ENCODE results near the gene SERINC5. TPM values are rescaled to one million over a fixed set of nuclear protein-coding genes. Genes with fewer than 3 reads are reported as not detected.
"Not testable (repeated sequence)": the region's sequence is repeated elsewhere in the genome, so short reads cannot be mapped to it uniquely, and the experiment has no call there.

Gene SERINC5
- total RNA-seq, 1 donor from 2014 or later, result 23.7 TPM

- DNase-seq (ENCODE audit: low read depth), result no peak
Observed at GRCh38 chr5:80198399-80198798, 57.4 kb downstream of the SERINC5 start.

GRCh38 chr5:80195837-80196400 lies 59.9 kb downstream of the SERINC5 start:
- peak; percentile 51 for DNase-seq (ENCODE audit: low read depth)

DNA sequence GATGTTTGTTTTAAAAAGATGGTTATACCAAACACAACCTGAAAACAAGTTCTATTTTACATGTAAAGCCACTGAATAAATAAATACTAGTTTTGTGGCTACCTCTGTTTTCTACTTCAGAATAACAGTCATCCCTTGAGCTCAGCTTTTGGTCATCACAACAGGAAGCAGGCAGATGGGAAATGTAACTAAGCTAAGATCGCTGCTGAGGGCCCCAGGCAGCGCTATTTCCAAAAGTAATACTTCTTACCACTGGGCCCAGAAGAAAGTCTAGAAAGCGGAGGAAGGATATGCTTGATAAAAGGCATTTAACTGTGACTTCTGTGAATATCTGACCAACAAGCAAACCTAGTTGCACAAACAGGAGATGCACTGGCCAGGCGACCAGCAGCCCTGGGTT lies 61.4 kb downstream of the SERINC5 start:
- no peak for DNase-seq (ENCODE audit: low read depth)

DNA sequence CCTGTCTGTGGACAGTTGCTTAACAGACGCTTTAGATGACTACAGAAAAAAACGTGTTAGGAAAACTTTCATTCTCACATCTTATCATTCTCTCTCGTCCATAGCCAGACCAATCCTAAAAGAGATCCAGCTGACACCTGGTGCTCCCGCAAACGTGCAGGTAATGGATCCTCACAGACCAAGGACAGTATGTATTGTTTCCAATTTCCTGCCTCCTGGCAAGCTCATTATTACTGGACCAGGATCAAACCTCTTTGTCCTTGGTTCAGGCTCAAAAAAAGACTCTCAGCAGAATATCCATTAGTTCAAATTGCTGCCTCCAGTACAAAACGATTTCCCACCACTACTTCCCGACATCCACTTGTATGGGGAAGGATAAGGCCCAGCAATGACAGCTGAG lies 62.4 kb downstream of the SERINC5 start:
- no peak for DNase-seq (ENCODE audit: low read depth)

- no peak for DNase-seq (ENCODE audit: low read depth)
Observed at GRCh38 chr5:80192507-80193241, 63.2 kb downstream of the SERINC5 start.

GRCh38 chr5:80191991-80192398 lies 63.9 kb downstream of the SERINC5 start:
- no peak for DNase-seq (ENCODE audit: low read depth)

GRCh38 chr5:80191397-80191796 lies 64.5 kb downstream of the SERINC5 start:
- no peak for DNase-seq (ENCODE audit: low read depth)

DNA sequence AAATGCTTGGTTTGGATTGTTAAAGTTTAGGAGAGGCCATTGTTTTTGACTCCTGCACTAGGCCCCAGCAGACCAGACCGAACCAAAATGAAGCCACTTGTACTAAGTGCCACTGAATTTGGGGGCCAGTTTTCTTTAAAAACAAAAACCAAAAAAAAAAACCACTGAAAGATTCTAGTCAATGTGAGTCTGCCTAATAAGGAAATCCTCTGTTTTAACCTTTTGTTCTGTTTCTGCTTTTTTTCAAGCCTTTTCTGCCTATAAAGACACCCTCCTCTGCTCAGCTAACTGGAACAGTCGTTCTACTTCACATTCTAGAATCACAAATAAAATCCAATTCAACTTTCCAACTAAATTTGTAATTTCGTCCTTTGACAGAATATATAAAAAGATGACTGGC lies 64.9 kb downstream of the SERINC5 start:
- DNase-seq (ENCODE audit: low read depth), result no peak

GRCh38 chr5:80189701-80190100 lies 66.1 kb downstream of the SERINC5 start:
- no peak for DNase-seq (ENCODE audit: low read depth)

- no peak for DNase-seq (ENCODE audit: low read depth)
Observed at GRCh38 chr5:80189201-80189600, 66.6 kb downstream of the SERINC5 start.

DNA sequence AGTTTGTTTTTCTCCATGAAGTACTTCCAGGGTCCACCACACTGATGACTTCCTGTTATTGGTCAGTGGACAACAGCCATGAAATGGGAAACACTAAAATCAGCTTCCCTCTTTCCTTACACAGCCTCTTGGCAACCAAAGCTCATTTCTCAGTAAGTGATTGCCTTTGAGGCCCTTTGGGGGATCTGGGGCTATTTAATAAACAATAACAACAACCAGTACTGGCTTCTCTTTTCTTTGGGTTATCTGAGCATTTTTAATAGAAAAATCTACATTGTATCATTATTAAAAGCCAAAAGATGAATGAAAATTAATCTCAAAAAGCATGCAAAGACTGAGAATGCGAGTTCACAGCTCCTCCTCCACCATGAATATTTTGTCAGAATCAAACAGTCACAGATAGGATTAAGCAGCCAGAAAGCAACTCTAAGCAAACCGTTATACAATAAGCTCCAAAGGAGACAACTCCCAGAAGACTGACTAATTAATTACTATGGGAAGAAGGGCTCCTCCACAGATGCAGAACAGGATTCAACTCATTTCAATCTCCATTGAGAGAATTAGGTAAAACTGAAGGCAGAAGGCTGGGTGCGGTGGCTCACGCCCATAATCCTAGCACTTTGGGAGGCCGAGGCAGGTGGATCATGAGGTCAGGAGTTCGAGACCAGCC lies 68.3 kb downstream of the SERINC5 start:
- DNase-seq (ENCODE audit: low read depth), result no peak

- not testable (repeated sequence) for DNase-seq (ENCODE audit: low read depth)
Observed at GRCh38 chr5:80185535-80185934, 70.3 kb downstream of the SERINC5 start.

DNA sequence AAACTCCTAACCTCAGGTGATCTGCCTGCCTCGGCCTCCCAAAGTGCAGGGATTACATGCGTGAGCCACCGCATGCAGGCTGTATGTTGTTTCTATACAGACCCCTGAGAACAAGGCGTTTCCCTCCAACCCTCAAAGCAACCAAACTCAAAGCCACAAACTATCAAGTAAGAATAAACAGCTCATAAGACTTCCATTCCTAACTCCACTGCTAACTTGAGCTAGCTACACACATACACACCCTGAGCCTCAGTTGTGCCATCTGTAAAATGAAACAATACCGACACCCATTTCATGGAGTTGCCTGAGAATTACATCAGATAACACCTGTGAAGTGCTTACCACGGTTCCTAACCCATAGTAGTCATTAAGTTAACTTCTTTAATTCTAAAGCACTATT lies 70.8 kb downstream of the SERINC5 start:
- DNase-seq (ENCODE audit: low read depth), result no peak

GRCh38 chr5:80184235-80185023 lies 71.4 kb downstream of the SERINC5 start:
- DNase-seq (ENCODE audit: low read depth), result peak; percentile 51

DNA sequence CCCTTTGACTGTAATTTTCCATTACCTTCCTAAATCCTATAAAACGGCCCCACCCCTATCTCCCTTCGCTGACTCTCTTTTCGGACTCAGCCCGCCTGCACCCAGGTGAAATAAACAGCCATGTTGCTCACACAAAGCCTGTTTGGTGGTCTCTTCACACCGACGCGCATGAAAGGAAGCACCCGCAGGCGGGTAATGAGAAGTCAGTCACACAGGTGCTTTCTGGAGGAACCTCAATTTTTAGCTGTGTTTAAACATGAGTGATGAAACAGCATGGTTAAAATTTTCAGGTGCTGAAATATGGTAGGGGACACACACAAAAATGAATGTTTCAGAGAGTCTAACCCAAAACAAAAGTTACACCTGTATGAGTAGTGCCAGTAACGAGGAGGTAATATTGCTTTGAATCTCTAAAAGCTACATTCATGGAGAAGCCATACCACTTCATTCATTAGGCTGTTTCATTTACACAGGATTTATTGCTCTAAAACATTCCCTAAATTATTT lies 72.1 kb downstream of the SERINC5 start:
- not testable (repeated sequence) for DNase-seq (ENCODE audit: low read depth)

DNA sequence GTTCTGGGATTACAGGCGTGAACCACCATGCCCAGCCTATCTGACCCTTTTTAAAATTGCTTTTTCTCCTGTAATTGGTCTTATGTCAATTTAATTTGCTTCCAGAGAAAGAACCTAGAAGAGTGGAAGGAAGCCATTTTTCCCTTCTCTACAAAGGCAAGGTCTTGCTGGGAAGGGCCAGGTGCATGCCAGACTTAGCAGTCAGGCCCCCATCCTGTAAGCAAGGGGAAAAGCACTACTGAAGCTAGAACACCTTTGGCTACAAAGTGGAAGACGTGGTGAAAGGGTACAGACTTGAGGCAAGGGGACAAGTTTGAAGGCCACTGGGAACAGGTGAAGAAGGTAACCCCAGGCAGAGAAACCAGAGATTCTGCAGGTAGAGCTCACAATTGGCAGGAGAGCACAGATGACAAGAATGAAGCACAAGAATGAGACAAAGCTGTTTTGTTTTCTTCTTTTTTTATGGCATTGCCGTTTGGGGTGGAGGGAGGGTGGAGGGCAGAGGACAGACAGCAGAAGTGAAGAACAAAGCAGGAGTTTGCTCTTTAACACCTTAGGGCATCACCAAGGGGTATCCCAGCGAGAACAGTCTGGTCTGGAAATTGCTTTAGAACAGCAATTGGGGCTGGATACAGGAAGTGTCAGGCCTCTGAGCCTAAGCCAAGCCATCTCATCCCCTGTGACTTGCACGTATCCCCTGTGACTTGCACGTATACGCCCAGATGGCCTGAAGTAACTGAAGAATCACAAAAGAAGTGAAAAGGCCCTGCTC lies 72.9 kb downstream of the SERINC5 start:
- no peak for DNase-seq (ENCODE audit: low read depth)

DNA sequence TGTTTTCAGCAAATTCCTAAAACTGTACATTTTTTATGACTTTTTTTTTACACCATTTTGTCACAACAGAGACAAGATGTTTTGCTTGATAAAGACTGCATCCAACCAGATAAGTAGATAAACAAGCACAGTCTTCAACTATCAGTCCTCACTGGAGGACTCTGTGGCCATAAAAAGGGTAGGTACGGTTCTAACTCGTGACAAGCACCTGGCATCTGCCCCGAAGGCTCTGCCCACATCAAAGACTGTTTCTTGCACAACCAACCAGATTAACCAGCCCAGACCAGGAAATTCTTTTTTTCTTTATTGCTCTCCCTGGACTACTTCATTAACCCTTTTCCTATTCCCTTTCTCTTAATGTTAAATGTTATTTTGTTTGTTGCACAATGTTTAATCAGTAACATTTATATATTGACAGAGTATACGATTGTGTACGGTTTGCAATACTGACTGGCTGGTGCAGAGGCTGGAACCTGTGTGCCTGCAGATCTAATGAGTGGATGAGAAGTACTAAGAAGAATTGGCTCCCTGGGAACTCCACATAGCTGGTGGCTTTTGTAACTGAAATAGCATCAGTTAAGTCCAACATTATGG lies 74.1 kb downstream of the SERINC5 start:
- peak; percentile 98 for DNase-seq (ENCODE audit: low read depth)

GRCh38 chr5:80177236-80177635 lies 78.6 kb downstream of the SERINC5 start:
- DNase-seq (ENCODE audit: low read depth), result no peak

DNA sequence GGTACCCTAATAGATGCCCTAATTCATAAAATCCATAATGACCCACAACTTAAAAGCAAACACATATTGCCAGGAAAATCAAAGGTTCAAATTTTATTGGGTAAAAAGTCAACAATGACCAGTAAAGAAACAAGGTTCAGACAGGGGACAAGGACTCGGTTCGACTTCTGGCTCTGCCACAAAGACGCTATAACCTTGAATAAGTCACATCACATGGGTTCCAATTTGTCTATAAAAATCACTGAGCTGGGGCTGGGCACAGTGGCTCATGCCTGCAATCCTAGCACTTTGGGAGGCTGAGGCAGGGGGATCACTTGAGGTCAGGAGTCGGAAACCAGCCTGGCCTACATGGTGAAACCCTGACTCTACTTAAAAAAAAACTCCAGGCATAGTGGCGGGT lies 80.5 kb downstream of the SERINC5 start:
- no peak for DNase-seq (ENCODE audit: low read depth)

DNA sequence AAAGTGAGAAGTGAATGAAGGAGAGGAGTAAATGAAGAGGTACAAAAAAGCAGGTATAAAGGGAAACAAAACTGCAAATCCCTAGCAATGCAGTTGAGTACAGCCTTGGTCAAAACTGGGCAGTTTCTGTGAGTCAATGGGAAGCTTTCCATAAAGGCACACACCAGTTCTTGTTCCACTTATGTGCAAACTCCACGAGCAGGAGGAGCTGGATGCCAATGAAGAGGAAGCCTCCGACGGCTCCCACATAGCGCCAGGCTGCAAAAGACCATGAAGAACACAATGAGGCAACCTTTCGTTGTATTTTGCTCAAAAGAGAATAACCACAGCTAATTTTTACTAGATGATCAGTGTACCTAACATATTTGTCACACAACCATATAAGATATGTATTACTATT lies 81.1 kb downstream of the SERINC5 start:
- DNase-seq (ENCODE audit: low read depth), result no peak

Data from renal cortical epithelial cell (primary cell).